Measurements from ENCODE around the gene SLC11A1.

SLC11A1 gene

DNA sequence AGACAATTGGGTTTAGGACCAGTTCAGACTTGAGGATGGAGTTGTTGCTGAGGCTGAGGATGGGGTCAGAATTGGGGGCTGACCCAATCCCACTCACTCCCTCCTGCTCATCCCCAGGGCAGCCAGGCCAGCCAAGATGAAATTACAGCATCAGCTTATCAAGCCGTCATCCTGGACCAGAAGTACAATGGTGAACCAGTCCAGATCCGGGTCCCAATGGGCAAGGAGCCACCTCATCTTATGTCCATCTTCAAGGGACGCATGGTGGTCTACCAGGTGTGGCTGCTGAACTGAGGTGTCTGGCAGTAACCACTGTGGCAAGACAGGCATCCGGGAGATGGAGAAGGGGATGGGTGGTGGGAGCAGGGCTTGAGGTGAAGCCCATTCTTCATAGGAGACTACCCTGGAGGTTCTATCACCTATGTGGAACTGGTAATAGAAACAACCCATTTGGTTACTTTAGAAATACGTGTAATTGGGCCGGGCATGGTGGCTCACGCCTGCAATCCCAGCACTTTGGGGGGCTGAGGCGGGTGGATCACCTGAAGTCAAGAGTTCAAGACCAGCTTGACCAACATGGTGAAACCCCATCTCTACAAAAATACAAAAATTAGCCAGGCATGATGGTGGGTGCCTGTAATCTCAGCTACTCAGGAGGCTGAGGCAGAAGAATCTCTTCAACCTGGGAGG lies 50.7 kb downstream of the SLC11A1 start:
- DNase-seq, result no peak

DNA sequence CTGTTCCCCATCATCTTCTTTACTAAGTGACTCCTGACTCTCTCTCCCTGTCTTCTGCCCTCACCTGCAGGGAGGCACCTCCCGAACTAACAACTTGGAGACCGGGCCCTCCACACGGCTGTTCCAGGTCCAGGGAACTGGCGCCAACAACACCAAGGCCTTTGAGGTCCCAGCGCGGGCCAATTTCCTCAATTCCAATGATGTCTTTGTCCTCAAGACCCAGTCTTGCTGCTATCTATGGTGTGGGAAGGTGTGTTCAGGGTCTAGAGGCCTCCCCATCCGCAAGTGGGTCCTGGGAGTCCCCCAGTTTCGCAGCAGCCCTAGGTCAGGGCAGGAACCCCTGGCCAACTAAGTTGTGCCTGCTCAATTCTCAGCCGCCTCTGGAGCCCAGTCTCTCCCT lies 52.4 kb downstream of the SLC11A1 start:
- no peak for DNase-seq

DNA sequence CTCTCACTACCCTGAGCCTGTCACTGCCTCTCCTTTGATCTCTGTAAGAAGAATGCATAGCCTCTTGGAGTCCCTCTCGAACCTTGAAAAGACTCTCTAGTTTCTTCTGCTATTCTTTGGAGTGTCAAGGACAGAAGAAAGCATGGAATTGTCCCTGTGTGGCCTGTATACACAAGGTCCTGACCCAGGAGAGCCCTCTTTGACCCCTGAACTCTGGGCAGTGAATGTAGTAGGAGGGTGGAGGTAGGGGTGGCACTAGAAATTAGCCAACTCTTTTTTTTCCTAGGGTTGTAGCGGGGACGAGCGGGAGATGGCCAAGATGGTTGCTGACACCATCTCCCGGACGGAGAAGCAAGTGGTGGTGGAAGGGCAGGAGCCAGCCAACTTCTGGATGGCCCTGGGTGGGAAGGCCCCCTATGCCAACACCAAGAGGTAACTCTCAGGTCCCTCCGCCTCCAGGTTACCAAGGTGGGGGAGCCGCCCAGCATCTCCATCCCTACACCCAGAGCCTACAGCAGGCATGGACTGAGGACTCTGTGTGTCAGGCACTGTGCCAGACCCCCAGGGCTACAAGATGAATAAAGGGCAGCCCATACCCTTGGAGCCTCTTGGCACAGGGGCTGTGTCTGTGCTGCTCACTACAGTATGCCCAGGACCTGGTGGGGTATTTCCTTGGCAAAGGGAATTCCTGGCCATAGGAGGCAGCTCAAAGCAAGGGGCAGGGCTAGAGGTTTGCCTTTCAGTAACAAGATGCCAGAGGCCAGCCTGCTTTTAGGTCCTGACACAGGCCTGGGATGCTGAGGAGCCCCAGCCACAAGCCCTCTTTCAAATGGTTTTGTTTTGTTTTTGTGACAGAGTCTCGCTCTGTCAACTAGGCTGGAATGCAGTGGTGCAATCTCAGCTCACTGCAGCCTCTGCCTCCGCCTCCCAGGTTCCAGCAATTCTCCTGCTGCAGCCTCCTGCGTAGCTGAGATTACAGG lies 53.2 kb downstream of the SLC11A1 start:
- no peak for DNase-seq

DNA sequence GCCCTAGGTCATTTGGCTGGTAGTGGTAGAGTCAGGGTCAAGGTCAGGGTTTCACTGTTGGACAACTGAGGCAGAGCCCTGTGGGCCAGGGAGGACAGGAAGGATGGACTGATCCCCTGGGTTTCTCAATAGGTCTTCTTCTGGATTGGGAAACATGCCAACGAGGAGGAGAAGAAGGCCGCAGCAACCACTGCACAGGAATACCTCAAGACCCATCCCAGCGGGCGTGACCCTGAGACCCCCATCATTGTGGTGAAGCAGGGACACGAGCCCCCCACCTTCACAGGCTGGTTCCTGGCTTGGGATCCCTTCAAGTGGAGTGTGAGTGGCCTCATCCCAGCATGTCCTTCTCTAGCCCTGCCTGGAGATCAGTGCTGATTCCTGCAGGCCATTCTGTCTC lies 54.9 kb downstream of the SLC11A1 start:
- no peak for DNase-seq

DNA sequence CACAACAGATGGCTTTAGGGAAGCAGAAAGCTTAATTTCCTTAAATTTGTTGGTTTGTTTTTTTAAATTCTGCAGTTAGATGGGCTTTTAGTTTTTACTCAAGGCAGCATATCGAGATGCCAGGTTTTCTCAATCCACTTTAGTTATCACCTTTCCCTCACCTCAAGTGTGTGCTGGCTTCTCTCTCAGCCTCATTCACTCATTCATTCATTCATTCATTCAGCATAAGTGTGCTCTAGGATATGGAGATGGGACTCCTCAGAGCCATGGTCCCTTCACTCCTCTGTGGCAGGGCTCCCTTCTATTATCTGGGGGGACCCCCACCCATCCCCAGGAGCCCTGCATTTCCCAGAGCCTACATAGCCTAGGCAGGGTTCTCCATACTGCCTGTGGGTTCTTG lies 55.9 kb downstream of the SLC11A1 start:
- no peak for DNase-seq

DNA sequence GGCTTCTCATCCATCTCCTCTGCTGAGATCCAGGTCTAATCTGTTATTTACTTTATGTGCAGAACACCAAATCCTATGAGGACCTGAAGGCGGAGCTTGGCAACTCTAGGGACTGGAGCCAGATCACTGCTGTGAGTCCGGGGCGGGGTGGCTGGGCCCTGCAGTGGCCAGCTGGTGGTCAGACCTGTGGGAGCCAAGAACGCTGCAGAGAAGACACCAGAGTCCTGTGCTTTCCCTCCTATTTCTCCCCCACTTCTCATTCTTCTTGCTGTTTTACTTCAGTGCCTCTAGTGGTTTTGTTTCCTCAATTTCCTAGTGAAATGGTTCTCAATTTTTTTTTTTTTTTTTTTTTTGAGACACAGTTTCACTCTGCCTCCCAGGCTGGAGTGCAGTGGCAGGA lies 56.5 kb downstream of the SLC11A1 start:
- no peak for DNase-seq

DNA sequence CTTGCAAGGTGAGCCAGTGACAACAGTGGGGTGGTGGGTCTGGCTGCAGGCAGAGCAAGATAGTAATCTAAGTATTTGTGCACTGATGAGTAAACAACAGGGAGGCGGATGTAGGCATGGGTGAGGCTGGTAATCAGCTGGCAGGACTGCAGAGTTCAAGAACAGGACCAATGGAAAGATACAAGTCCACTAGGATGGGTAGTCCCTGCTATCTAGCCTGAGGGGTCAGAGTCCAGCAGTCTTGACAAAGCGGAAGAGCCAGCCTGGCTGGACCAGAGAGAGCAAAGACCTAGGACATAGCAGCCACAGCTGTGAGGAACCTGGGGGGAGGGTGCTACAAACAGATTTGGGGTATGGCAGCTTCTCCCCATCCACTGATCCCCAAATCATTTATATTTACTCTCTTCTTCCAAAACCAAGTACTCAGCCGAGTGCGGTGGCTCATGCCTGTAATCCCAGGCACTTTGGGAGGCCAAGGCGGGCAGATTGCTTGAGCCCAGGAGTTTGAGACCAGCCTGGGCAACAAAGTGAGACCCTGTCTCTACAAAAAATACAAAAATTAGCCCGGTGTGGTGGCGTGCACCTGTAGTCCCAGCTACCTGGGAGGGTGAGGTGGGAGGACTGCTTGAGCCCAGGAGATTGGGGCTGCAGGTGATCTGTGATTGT lies 62.8 kb downstream of the SLC11A1 start:
- DNase-seq, result no peak

DNA sequence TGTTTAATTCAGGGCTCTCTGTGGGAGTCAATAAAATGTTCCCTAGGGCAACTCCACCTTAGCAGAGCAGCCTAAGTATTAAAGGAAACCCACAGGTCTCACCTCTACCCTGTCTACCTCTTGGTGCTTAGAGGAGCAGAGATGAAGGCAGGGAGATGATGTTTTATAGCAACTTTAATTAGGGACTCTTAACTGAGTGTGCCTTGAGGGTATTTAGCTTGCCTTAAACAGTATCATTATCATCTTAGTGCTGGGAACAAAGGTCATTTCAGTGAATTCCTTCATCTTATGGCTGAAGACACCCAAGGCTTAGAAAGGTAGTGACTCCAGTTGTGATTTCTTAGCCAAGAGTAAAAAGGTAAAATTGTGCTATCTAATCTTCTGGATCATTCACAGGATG lies 63.5 kb downstream of the SLC11A1 start:
- DNase-seq, result no peak
